NCI-H82 treated with DMSO at 0.1 percent for 48 hours (cell line): ENCODE data around the gene DDX52.
"Not testable (repeated sequence)": the region's sequence is repeated elsewhere in the genome, so short reads cannot be mapped to it uniquely, and the experiment has no call there.

Experiments
- DNase-seq: peaks from one replicate; lab custom pipeline; 2025; ENCODE audit not compliant: unreplicated experiment; lab: John Stamatoyannopoulos, UW

DDX52 gene

GRCh38 chr17:37643118-37643766 lies at the start of gene DDX52:
Gene DDX52, minus strand, starts transcription at chr17:37643446. Its CDS starts 26 bp downstream, at chr17:37643420.
- peak; percentile 77 for DNase-seq

DNA sequence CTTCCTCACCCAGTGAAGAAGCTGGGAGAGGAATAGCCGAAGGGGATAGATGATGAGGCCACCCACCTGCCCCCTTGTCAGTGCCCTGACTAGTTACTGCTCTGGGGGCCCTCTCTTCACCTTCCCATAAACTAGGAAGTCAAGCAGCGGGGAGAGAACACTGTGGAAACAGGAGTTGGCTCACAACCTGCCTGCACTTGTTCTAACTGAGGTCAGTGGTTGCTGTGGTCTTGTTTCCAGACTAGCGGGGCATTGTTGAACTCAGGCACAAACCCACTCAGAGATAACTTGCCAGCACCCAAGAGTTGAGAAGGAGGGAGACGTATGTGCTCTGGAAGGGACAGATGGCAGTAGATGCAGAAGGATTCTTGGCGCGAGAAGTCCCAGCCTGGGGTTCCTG lies 48.6 kb upstream of the DDX52 start:
- DNase-seq: no peak

GRCh38 chr17:37689317-37689716 lies 46.1 kb upstream of the DDX52 start:
- no peak for DNase-seq

DNA sequence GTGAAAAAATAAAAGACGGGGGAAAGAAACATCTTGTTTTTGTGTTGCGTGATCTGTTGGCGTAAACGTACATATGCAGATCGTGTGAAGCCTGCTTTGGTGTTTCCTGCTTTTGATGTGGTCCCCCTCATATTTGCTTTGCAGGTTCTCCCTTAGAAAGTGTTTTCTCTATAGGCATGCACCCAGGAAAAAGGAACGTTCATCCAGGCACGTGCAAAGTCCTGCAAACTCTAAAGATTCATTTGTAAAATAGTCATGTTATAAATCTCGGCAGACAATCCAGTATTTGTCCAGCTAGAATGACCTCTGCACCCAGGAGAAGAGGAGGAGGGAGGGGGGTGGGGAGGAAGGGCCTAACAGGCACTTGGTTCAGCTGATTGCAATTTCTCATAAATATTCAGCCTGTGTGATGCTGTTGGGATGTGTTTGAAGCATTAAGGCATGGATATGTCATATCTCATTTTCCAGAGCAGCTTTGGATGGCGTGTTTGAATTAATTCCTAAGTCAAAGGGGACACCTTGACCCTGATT lies 40.3 kb upstream of the DDX52 start:
- no peak for DNase-seq

- no peak for DNase-seq
Observed at GRCh38 chr17:37682007-37682406, 38.8 kb upstream of the DDX52 start.

GRCh38 chr17:37679995-37680394 lies 36.7 kb upstream of the DDX52 start:
- not testable (repeated sequence) for DNase-seq

DNA sequence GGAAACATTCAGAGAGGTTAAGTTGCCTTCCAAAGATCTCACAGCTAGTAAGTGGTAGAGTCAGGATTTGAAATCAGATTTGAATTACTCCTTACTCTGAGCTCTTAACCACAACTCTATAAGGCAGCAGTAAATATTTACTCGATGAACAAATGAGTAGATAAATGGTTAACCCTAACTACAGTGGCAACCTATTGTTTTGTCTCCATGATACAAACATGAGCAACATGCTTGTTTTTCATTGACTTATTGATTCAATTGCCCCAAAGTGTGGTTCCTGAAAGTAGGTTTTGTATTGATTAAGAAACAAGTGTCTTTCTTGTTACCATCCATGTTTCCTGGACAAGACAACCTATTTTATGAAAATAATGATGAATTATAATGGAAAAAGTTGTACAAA lies 34.8 kb upstream of the DDX52 start:
- DNase-seq: no peak

GRCh38 chr17:37677021-37677420 lies 33.8 kb upstream of the DDX52 start:
- DNase-seq: no peak

- no peak for DNase-seq
Observed at GRCh38 chr17:37676115-37676925, 33.1 kb upstream of the DDX52 start.

DNA sequence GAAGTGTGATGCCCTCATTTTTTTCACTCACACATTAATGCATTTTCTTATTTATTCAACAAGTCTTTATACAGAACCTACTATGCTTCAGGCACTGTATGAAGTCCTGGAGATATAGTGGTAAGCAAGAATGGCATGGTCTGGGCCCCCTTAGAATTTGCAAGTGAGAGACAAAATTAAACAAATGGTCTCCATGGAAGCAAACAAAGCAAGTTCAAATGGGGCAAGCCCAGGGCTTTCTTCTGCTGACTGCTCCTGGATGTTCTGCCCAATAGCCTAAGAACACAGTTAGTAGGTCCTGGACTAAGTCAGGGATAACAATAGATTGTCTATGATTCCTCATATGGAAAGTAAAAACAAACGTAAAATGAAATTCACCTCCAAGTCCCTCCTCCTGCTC lies 31.3 kb upstream of the DDX52 start:
- DNase-seq: no peak

GRCh38 chr17:37673386-37673785 lies 30.1 kb upstream of the DDX52 start:
- no peak for DNase-seq

DNA sequence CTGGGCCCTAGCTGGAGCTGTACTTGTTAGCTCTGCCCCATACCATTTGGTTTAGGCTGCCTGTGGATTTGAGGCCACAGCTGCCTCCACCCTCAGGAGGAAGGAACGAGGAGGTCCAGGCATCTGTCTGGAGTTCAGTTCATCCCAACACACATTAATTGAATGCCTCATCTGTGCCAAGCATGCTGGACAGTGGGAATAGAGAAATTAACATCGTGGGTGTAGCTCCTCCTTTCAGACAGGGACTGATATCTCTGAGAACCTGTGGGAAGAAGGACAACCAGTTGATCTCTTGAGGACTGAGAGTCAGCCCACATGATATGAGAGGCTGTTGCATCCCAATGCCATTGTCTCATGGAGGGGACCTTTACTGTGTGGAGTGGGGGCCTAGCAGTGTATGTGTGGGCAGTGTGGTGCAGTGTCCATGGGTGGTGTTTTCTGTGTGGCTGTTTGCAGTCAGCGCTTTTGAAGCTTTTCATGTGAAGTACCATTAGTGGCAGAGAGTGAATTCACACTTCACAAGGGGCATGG lies 29.4 kb upstream of the DDX52 start:
- DNase-seq: no peak

DNA sequence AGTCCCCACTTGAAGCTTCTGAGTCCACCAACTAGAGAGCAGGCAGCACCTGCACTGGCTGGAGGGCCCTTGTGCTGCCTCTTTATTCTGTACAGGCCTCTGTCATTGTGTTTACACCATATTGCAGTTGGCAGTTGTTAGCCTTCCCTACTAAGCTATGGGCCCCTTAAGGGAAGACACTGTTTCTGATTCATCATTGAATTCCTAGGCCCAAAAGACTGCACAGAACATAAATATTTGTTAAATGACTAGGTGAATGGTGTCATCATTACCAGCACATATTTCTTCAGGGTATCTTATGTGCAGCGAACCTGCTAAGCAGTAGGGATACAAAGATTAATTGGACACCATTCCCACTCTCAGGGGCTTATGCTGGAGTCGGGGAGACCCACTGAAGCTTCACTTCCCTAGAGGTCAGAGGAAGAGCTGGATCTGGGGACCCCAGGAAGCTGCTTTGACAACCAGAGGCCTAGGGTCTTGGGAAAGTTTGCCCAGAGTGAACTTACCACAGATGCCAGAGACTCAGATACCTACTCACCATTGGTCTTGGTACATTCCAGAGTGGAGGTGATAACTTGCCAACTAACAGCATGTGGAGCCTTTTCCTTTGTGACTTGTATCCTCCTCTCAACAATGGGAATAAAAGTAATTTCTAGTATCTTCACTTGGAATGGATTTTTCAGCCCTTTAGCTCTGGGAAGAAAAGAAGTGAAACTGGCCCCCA lies 28.7 kb upstream of the DDX52 start:
- no peak for DNase-seq

- no peak for DNase-seq
Observed at GRCh38 chr17:37671028-37671823, 28.0 kb upstream of the DDX52 start.

GRCh38 chr17:37667039-37667438 lies 23.8 kb upstream of the DDX52 start:
- no peak for DNase-seq

GRCh38 chr17:37664214-37664613 lies 21.0 kb upstream of the DDX52 start:
- DNase-seq: no peak

- DNase-seq: no peak
Observed at GRCh38 chr17:37662353-37662752, 19.1 kb upstream of the DDX52 start.

DNA sequence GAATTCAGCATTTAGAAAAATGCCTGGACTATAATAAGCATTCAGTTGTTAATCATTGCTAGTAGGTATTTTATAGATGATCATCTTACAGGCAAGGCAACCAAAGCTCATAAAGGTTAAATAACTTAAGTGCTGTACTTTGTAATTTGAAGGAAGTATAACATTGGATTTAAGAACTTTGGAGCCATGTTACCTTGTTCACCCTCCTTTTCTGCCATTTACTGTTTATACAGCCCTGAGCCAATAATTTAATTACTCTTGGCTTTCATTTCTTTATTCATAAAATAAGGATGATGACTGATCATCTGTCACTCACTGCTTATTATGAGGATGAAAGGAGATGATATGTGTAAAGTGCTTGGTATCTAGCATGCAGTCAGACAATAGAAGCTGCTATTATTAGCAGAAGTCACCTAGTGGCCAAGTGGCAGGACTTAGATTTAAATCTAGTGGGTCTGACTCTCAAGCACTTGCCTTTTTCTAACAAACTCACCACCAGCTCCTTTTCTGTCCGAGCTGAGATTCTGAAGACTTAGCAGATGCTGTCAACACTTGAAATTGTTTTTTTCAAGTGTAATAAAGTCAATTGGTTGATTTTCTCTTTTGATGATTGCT lies 18.3 kb upstream of the DDX52 start:
- no peak for DNase-seq

GRCh38 chr17:37659925-37660324 lies 16.7 kb upstream of the DDX52 start:
- no peak for DNase-seq

GRCh38 chr17:37657202-37657601 lies 14.0 kb upstream of the DDX52 start:
- DNase-seq: no peak
